Renal pelvis (tissue), 4 donors: ENCODE results near the gene KCNJ9. TPM values are rescaled to one million over a fixed set of nuclear protein-coding genes. Genes with fewer than 3 reads are reported as not detected.
A peak's percentile ranks its signal among the peaks of the same experiment; 100 is the strongest.

Experiments
- DNase-seq: peaks from one replicate; pipeline ENCODE4 v3.0.0-alpha.2; 2013
- polyA plus RNA-seq, 3 donors: library from polyadenylated mRNA; unstranded; fragments of 120-200 nt; gene quantifications; one replicate each; pipeline ENCODE4 v1.2.1, GENCODE V29; 2013; ENCODE audit not compliant: insufficient read length in 3 of 3

The KCNJ9 gene
- polyA plus RNA-seq, 3 donors = 0.09 to 0.15 (median 0.11) TPM

DNA sequence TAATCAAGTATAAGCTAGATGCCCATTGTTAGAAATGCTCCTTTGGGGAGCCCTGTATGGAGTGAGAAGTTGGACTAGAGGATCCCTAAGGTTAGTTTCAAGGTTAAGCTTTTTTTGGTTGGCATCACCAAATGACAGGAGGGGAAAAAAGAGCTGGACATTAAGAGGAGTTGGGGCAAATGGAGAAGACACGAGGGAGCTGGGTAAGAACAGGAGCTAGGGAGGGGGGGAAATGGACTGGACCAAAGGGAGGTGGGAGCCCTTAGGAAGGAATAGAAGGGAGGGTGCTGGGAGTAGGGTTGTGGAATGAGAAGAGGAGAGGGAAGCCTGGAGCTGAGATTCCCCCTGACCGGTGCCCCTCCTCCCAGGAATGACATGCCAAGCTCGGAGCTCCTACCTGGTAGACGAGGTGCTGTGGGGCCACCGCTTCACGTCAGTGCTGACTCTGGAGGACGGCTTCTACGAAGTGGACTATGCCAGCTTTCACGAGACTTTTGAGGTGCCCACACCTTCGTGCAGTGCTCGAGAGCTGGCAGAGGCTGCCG lies 5.9 kb downstream of the KCNJ9 start:
- DNase-seq = no peak

DNA sequence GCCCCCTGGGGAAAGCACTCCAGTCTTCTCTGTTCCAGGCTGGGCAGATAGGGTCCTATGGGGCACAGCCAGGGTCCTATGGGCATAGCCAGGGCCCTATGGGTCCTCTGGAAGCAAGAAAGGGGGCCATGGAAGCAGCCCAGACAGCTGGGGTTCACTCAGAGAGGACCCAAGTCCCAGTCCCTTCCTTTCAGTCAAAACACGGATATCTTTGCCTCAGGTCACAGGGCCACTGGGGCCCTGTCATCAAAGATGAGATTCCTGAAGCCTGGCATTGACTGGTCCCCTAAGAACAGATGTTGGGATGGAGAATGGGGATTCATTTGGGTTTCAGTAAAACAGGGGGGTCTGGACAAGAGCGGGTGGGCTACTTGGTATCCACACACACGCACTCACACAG lies 8.5 kb downstream of the KCNJ9 start:
- DNase-seq = no peak

DNA sequence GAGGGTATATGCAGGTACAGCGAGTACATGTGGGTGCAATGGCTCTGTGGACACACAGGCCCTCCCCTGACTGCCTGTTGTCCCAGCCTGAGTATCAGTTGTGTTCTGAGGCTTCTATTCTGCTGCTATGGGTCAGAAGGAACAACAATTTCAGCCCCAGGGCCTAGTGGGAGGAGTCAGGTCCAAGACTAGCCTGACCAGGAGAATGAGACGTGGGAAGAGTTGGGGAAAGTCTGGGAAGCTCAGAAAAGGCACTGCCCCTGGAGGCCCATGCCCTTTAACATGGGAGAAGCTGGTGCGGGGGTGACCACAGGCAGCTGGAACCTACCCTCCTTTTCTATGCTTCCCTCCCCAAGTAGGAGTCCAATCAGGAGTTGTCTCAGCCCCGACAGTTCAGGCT lies 9.4 kb downstream of the KCNJ9 start:
- no peak for DNase-seq

DNA sequence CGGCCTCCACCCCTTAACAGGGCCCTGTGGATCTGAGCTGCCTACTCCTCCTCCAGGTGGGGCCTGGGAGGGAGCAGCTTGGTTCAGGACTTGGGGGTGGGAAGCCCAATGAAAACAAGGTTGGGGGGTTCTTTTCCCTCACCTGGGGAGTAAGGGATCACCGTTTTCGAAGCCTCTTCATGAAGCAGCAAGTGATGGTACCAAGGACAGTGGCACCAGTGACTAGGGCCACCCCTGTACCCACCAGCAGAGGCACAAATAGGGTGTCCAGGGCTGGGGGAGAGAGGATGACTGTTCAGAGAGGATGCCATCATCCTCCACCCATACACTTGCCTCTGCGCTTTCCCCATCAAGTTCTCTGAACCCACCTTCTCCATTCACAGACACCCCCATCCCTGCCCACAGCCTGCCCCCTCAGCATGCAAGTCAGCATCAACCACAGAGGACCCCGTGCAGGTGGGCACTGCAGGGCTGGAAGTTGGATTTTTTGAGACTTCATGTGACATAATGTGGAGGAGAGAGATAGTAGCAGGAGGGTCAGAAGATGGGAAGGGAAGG lies 10.4 kb downstream of the KCNJ9 start:
- no peak for DNase-seq

DNA sequence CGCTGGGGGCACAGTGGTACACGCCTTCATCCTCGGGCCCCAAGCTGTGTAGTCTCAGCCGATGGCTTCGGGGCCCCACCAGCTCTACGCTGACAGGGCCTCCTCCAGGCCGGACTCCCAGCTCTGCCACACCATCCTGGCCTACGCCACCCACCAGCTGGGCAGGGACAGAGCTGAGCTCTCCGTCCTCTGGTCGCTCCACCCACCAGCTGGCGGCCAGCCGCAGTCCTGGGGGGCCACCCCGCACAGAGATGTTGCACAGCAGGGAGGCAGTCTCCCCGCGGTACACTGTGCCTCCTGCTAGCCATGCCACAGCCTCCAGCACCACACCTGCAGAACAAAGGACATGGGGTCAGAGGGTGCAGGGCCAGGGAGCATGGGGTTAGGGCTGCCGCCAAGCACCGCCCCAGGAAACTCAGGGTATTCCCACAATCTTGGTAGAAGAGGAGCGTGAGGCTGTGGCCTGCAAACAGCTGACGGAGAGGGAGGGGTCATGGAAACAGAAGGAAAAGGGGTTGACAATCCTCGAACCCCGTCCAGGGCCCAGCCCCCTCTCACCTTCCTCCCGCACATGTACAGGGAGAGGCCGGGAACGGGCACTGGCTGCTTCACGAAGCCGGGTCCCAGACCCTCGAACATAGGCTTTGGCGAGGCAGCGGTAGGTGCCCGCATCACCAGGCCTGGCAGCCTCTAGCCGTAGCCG lies 11.2 kb downstream of the KCNJ9 start:
- DNase-seq = no peak

DNA sequence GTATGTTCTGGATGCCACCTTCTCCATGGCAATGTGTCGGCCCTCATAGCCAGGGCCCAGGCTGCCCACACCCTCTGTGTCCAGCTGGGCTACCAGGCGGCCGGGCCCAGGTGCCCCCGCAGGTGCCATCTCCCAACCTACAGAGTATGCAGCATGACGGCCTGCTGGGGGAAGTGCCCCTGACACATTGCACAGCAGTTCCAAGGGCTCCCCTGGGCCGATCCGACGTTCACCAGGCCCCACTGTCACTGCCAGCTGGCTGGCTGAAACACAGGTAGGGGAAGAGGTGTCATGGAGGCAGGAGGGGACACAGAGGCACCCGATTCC lies 11.7 kb downstream of the KCNJ9 start:
- DNase-seq = no peak

DNA sequence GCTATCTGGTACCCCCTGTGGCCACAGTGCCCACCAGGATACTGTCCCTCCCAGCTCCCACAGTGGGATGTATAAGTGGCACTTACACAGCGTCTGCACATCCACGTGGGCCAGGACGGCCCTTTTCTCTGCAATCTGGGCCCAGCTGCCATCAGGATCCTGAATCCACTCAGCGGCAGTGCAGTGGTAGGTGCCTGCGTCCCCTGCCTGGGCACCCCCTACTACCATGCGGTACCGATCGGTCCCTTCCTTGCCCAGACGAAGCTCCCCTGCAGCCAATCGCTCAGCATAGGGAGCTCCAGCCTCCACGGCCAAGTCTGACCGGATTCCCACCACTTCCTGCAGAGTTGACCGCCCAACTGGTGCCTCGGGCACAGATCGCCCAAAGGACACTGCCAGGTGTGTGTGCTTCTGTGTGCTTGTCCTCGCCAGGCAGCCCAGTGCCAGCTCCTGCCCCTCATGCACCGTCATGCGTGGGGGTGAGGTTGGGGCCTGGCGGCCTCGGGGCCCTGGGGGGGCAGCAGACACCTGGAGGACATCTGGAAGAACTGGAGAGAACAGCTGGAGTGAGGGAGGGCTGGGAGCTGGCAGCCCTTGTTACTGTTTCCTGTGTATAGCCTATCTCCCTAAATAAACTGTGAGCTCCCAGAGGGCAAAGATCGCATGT lies 12.4 kb downstream of the KCNJ9 start:
- no peak for DNase-seq

DNA sequence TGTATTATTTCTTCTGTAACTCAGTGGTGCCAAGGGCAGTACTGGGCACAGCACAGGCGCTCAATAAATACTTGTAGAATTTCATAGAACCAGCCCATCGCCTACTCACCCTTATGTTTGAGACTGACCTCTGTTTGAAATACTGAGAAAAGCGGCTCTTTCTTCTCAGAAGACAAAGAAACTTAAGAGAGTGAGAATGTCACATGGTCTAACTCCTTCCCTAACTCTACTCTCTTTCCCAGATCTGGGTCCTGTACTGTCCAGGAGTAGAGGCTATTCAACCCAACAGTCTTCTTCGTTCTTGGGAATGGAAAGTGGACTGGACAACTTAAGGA lies 12.9 kb downstream of the KCNJ9 start:
- no peak for DNase-seq

DNA sequence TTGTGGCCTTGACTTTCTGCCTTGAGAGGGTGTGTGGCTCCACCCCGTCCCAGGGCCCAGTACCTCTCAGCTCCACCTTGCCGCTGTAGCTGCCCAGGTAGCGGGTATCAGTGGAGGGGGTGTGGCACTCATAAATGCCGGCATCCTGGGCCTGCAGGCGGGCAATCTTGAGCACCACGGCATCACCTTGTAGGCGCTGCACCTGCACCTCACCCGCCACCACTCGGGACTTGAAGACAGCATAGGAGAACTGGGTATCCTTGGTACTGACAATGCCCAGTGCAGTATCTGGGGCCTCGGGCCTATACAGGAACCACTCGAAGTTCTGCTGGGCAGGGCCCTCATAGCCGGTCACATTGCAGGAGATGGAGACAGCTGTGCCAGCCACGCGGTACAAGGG lies 13.5 kb downstream of the KCNJ9 start:
- DNase-seq = no peak

DNA sequence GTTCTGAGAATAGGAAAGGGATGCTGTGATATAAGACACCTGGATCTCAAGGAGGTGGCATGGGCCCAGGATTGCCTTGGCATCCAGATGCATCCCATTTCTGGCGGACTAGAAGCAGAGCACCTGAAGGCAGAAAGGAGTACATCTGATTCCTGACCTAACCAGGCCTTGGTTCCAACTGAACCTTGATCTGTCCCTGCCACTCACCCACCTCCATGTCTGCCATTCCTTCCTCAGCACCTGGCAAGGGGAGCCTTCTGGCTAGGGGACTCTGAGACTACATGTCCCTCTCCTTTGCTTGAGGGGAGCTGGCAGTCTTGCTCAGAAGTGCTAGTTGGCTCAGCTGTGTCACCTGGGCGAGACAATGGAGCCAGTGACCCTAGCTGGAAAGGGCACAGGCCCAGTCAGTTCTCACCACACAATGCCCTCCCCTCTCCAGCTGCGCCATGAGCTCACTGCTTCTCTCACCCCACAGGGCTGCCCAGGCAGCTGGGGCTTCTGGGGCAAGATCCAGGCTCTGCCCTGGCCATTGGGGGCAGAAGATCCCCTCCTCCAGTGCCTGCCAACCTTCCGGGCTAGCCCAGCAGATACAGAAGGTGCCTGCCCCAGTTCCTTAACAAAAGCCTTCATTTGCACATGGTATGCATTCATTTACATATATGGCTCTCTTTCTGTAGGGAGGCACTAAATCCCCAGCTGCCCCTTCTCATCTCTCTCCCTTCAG lies 14.2 kb downstream of the KCNJ9 start:
- no peak for DNase-seq

DNA sequence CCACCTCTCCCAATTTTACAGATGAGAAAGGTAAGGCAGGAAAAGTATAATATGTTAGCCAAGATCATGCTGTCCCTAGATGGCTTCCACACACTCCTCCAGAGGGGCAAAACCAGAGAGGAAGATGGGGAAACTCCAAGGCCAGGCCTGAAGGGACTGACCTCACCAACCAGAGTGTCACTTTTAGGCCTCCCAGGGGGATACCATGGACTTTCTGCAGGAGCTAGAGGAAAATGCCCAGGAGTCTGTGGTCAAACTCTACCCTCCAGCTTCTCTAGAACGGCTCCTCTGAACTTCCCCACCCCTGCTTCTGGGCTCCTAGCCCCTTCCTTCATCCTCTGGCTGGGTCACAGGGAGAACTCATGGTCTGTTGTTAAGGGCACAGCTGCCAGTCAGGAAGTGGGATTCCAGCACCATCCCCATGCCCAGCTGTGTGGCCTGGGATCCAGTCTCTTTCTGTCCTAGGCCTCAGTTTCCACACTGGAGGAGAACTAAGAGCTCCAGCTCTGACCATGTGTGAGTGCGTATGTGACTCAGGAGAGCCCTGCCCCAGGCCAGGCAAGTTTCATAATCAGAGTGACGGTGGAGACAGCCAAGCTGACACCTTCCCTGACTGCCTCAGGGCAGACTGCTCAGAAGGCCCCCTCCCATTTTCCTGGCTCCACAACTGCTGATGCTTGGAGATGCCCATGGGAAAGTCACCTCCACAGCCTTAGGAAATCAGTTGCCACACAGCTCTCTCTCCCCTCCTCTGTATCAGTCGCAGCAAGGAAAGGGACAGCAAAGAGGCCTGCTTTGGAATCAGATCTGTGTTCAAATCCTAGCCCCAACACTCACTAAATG lies 15.2 kb downstream of the KCNJ9 start:
- no peak for DNase-seq

DNA sequence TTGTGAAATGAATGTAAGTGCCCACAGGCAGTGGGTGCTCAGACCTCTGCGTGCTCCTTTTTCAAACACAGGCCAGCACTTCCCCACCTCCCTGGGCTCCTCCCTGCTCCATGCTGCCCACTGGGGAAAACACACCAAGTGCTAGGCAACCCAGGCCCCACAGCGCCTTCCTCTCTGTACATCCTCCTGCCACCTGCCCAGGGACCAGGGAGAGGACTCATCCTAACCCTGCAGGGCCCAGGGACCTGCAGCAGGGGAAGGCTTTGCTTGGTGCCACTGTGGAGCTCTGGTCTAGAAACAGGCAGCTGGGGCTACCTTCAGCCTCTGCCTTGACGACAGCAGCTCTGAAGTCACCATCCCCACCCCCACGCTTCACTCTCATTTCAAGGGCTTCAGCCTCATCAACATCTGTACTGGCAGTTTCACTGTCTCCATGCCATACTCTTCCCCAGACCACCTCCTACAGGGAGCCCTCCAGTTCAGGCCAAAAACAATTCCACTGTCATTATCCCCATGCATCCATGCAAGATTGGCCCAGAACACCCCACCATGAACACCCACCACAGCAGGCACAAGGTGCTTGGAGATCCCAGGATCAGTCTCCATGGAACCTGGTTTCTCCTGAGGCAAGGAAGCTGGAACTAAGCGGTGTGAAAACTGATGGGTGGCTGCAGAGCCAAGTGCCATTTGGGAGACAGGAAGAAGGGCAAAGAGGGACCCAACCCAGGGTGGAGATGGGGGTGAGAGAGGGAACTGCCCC lies 16.0 kb downstream of the KCNJ9 start:
- no peak for DNase-seq

DNA sequence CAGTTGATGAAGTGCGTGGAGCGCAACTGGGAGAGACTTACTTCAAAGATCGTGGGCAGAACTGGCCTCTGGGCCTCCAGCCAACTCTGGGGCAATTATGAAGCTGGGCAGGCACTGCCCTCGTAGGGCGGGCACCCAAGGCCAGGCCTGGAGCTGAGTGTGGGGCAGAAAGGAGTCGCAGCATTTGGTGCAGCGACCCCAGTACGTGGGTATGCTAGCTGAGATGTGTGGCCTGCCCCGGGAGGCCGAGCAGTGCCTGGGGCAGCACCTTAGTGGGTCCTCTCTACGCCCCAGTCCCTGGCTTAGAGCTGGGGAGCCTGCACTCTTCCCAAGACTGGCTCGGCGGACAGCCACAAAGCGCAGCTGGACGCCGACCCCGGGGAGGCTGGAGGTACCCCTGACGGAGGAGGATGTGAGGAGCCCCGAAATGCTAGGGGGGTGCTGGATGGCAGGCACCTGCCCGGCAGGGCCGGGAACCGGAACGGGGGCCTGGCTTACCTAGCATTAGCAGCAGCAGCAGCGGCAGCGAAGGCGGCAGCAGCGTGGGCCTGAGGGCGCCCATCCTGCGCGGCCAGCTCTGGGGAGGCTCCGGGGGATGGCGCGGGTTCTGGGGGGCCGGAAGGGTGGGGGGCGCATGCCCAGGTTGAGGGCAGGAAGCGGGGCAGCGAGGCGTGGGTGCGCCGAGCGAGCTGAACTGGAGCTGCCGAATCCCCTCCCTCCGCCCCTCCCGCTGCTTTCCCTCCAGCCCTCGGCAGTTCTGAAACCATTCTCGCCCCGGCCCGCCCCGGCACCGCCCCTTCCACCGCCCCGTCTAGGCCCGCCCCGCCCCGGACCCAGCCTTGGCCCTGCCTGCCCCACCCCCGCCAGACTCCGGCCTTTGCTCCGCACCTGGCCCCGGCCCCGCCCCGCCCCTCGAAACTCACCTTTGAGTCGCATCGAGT lies 16.8 kb downstream of the KCNJ9 start, which contains the start of gene IGSF8:
IGSF8 (minus strand) TSS at position 709 of the 941 bp plus-strand sequence; CDS start at position 562, 147 bp downstream.
- DNase-seq = peak; percentile 84

DNA sequence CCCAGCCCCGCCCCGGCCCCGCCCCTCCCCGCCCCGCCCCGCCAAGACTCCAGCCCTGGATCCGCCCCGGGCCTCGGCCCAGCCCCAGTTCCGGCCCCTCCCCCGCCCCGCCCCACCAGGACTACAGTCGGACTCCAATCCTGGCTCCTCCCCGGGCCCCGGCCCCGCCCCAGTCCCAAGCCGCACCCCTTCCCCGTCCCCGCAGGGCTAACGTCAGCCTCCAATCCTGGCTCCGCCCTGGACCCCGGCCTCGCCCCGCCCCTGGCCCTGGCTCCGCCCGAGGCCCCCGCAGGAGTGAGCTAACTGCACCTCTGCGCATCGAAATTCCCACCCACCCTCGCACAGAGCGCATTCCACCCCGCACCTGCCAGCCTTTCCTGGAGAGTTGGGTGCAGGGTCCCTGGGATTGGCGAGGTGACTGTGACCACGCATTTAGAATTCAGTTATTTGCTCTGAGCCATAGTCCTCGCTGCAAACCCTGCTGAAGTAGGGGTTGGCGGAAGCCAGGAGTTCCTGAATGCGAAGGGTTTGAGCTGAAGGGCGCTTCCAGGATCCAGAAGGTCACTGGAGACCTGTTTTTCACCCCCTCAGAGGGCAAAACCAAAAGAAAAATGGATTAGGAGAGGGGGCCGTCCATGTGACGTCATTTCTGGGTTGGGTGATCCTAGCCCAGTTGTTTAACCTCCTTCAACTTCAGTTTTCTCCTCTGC lies 17.7 kb downstream of the KCNJ9 start:
- peak; percentile 95 for DNase-seq

DNA sequence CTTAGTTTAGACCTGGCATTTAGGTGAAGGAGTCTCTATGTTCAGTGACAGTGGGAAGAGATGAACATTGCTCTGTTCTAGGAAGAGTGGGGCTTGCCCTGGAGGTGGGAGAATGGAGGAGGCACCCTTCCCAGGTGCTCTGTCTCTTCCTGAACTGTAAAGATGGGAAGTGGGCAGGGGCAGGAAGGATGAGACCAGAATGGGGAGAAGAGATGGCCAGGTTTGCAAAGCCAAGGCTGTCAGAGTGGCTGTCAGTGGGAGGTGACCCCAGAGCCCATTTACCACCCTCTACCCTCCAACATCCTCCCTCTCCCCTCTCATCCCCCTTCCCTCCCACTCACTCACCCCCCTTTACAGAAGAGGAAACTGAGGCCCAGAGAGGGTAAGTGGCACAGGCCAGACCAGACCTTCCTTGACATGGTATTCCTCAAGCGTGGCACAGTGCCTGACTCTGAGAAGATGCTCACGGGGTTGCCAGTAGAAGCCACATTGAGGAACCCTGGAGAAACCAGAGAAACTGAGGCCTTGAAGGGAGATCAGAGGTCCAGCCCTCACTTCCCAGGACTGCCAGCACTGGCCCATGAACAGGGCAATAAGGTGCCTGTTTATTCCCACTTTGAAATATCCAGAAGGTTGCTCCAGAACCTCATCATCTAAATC lies 18.5 kb downstream of the KCNJ9 start:
- DNase-seq = no peak

DNA sequence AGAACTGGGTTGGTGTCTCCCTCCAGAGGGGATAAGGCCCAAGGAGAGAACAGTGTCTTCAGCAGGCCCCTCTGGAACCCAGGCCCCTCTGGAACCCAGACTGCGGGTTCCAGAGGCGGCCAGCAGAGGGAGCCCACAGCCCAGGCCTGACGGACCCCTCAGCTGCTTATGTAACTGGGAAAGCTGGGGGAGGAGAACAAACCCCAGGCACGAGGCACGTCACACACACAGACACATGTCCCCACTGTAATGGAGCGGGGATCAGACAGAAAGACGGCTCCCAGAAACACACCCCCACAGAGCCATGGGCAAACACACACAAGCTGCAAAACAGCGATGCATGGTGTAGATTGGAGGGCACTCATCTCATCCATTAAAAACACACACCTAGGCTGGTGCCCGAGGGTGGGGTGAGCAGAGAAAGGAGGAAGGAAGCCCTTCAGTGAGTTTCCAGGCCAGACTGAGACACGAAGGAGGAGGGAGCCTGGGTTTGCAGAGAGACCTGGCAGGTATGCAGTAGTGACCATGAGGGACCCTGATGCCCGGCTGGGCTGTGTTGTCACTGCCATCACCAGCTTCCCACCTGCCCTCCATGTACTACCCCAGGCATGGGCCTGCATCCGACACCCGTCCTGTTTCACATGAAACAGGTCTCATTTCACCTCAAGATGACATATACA lies 19.8 kb downstream of the KCNJ9 start:
- peak; percentile 82 for DNase-seq

DNA sequence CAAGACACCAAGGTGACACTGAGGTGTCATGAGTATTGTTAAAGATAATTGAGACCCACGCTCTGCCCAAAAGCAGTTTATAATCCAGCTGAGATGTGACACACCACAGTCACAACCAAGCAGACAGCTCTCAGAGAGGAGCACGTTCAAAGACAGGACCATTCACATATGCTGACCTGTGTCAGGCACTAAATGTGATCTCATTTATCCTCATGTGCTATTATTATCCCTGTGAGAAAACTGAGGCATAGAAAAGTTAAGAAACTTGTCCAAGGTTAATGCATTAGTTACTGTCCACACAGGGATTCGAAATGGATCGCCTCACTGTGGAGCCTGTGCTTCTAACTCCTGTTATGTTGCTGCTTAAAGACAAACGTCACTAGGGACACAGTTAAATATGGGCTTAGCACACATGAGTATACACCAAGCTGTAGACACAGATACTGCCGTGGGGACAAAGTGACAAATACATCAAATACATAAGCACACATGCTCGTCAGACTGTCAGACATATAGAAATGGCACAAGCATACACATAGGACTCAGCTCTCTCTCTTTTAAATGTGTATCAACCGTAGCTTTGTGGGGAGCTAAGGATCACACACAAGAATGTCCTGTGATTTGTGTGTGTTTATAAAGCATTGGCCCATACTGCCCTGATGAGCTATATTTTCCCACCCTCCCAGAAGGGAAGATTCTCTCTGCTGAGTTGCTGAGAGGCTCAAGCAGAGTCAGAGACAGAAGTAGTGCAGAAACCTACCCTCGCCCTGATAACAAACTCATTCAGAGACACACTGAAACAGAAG lies 20.6 kb downstream of the KCNJ9 start:
- DNase-seq = peak; percentile 40
